GM12874 (cell line): Measurements from ENCODE around the gene ZGLP1.

Source experiments
- CTCF ChIP-seq: IDR thresholded peaks from 2 replicates; pipeline ENCODE4 v1.5.1; 2011; ENCODE audit warnings: low read depth, mild to moderate bottlenecking, control low read depth, low read length, moderate library complexity; ENCODE audit not compliant: insufficient read depth

Gene ZGLP1

GRCh38 chr19:10285393-10285792 is 24.2 kb downstream of the ZGLP1 start:
- TF ChIP-seq CTCF, result no peak

- TF ChIP-seq CTCF, result no peak
Measured at GRCh38 chr19:10284960-10285278, 24.7 kb downstream of the ZGLP1 start.

GRCh38 chr19:10284065-10284959 is 25.3 kb downstream of the ZGLP1 start:
- no peak for TF ChIP-seq CTCF

- TF ChIP-seq CTCF, result no peak
Measured at GRCh38 chr19:10283301-10284064, 26.1 kb downstream of the ZGLP1 start.

GRCh38 chr19:10279737-10280442 is 29.7 kb downstream of the ZGLP1 start:
- TF ChIP-seq CTCF, result no peak

GRCh38 chr19:10278935-10279334 is 30.7 kb downstream of the ZGLP1 start:
- TF ChIP-seq CTCF, result no peak
